MCF 10A (cell line): Measurements from ENCODE around the gene LNX1. TPM values are rescaled to one million over a fixed set of nuclear protein-coding genes. Genes with fewer than 3 reads are reported as not detected.

ENCODE experiments used
- BruUV-seq: library from RNA; stranded (reverse); fragments of 400-500 nt; replicated peaks from 2 replicates; lab custom pipeline; 2021; lab: Mats Ljungman, UMichigan
- CTCF ChIA-PET: fragments of 300-600 bp; sonication (Branson Sonifier 250); formaldehyde crosslinking; extraction: SDS; loops from one replicate; lab custom pipeline; 2021; ENCODE audit warnings: antibody characterized with exemption, inconsistent platforms; lab: Yijun Ruan, JAX
- POLR2A ChIA-PET: fragments of 300-600, 350-650 bp; sonication (Branson Sonifier 250); formaldehyde crosslinking; extraction: SDS; loops from one replicate; lab custom pipeline; 2020; ENCODE audit warnings: antibody characterized with exemption, inconsistent platforms; lab: Yijun Ruan, JAX
- DNase-seq: peaks from one replicate; pipeline ENCODE4 v3.0.0-alpha.2; 2018; ENCODE audit not compliant: unreplicated experiment
- H3K27ac Mint-ChIP-seq: one replicate; pipeline ENCODE4 v1.8.0; 2022; ENCODE audit warnings: mild to moderate bottlenecking, low read depth, mixed read lengths; ENCODE audit not compliant: unreplicated experiment
- H3K27me3 Mint-ChIP-seq: one replicate; pipeline ENCODE4 v1.8.0; 2022; ENCODE audit warnings: mixed read lengths; ENCODE audit not compliant: insufficient read depth, unreplicated experiment
- H3K36me3 Mint-ChIP-seq: one replicate; pipeline ENCODE4 v1.8.0; 2022; ENCODE audit warnings: mild to moderate bottlenecking, moderate library complexity, mixed read lengths; ENCODE audit not compliant: insufficient read depth, unreplicated experiment
- H3K4me1 Mint-ChIP-seq: one replicate; pipeline ENCODE4 v1.8.0; 2022; ENCODE audit warnings: mixed read lengths; ENCODE audit not compliant: insufficient read depth, unreplicated experiment
- H3K4me3 Mint-ChIP-seq: one replicate; pipeline ENCODE4 v1.8.0; 2022; ENCODE audit warnings: mild to moderate bottlenecking, moderate library complexity, mixed read lengths; ENCODE audit not compliant: unreplicated experiment
- H3K9me3 Mint-ChIP-seq: one replicate; pipeline ENCODE4 v1.8.0; 2022; ENCODE audit warnings: mixed read lengths; ENCODE audit not compliant: unreplicated experiment
- CTCF ChIP-seq: fragments of 200-600 bp; IDR thresholded peaks from one replicate; pipeline ENCODE4 v1.8.0; 2022; ENCODE audit warnings: antibody characterized with exemption, mild to moderate bottlenecking; ENCODE audit not compliant: unreplicated experiment
- intact Hi-C: fragments of 100-400 bp; cut with micrococcal nuclease; formaldehyde crosslinking; loops from 2 replicates; pipeline ENCODE4 v1.14.1; 2022
- total RNA-seq: library from RNA; stranded (reverse); gene quantifications from 2 replicates; pipeline ENCODE4 v1.2.3, GENCODE V29; 2022

The LNX1 gene
- total RNA-seq, 1 experiment from 2014 or later: not detected

- DNase-seq: no peak
- intact Hi-C loops: no loop called here
- BruUV-seq: no TSS peak
- ChIA-PET CTCF (interaction anchor here (1.2 kb wide), 1 partner anchor 22 kb away, joined by 3 read pairs; no protein-coding TSS in a partner anchor), POLR2A (no interaction called here)
- H3K9me3 Mint-ChIP-seq: no peaks in the 10 kb centered on the region
- no peaks in the 10 kb centered on the region for H3K27me3 Mint-ChIP-seq
- no peak overlapping the region for H3K4me3 Mint-ChIP-seq
- no peak overlapping the region for H3K27ac Mint-ChIP-seq
- H3K36me3 Mint-ChIP-seq: no peaks in the 10 kb centered on the region
- H3K4me1 Mint-ChIP-seq: peaks cover 18% of the 10 kb centered on the region
- TF ChIP-seq CTCF: no peak
Measured at GRCh38 chr4:53562409-53562808, 28.9 kb downstream of the LNX1 start.

GRCh38 chr4:53559021-53559620, 32.2 kb downstream of the LNX1 start:
- no peak for TF ChIP-seq CTCF
- Mint-ChIP-seq H3K4me1 (peaks cover 37% of the 10 kb centered on the region), H3K9me3 (no peaks in the 10 kb centered on the region), H3K4me3 (no peak overlapping the region), H3K36me3 (no peaks in the 10 kb centered on the region), H3K27me3 (no peaks in the 10 kb centered on the region), H3K27ac (peak overlapping the region; percentile 39)
- CTCF ChIA-PET: interaction anchor here (0.8 to 1.3 kb wide), 2 partner anchors 19 to 95 kb away, joined by 4 to 5 read pairs; no protein-coding TSS in a partner anchor
- DNase-seq: peak; percentile 8
- BruUV-seq: no TSS peak
- POLR2A ChIA-PET: interaction anchor here (0.5 to 2.5 kb wide), 10 partner anchors 10 to 100 kb away, joined by 3 to 8 read pairs (median 3); no protein-coding TSS in a partner anchor
- intact Hi-C loops: no loop called here

DNA sequence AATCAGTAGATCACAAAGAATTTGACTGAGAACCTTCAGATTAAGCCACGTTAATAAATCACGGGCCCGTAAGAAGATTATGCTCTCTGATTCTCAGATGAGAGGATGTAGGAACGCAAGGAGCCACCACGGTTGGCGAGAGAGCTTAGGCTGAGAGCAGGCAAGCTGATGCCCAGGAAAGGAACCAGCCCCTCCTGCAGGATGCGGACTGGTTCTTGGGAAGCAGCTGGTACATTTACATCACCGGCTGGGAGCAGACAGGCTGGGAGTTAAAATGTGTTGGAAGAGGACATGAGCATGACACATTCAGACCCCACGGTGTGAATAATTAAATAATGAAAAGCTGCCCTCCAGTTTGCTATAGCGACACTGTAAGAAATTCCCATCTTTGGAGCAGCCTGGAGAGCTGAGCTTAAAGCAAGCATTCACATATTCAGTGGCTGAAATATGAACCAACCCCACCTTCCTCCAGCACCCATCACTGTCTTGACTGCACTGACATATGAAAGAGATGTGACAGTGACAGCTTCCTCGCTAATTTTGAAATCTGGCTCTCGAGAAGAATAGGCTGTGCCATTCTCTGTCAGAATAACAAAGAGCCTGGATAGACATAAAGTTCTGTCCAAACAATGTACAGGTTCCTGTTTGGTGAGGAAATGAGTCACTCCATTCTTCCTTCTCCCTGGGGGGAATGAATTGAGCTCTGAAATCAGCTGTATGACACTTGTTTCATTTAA, 33.1 kb downstream of the LNX1 start:
- intact Hi-C loops: no loop called here
- POLR2A ChIA-PET: interaction anchor here (0.7 to 2.5 kb wide), 9 partner anchors 9 to 101 kb away, joined by 3 to 8 read pairs (median 3); no protein-coding TSS in a partner anchor
- H3K27ac Mint-ChIP-seq: peak overlapping the region; percentile 39

More for the DNA sequence above, 33.1 kb downstream of the LNX1 start:
- H3K36me3 Mint-ChIP-seq: no peaks in the 10 kb centered on the region
- no TSS peak for BruUV-seq
- H3K9me3 Mint-ChIP-seq: no peaks in the 10 kb centered on the region
- H3K4me1 Mint-ChIP-seq: peaks cover 37% of the 10 kb centered on the region
- CTCF ChIA-PET: interaction anchor here (0.8 to 1.3 kb wide), 4 partner anchors 18 to 1013 kb away, joined by 3 to 5 read pairs (median 4); no protein-coding TSS in a partner anchor
- DNase-seq: peak; percentile 83
- no peak overlapping the region for H3K4me3 Mint-ChIP-seq
- H3K27me3 Mint-ChIP-seq: no peaks in the 10 kb centered on the region
- no peak for TF ChIP-seq CTCF
